Coronary artery (tissue), 2 donors: ENCODE measurements around the gene FAM50A.

Experiments
- DNase-seq: peaks from one replicate; pipeline ENCODE4 v3.0.0-alpha.2; 2017; ENCODE audit warnings: low spot score
- H3K27ac ChIP-seq, 2 donors: fragments of 200-600 bp; sonication (generic); one replicate each; pipeline ENCODE4 v1.5.1; 2016 to 2019
- H3K4me3 ChIP-seq: fragments of 200-600 bp; sonication (generic); 2 replicates; pipeline ENCODE4 v1.5.1; 2016; ENCODE audit warnings: mild to moderate bottlenecking, moderate library complexity
- CTCF ChIP-seq: fragments of 200-600 bp; sonication (generic); IDR thresholded peaks from one replicate; pipeline ENCODE4 v1.5.1; 2019; ENCODE audit warnings: antibody characterized with exemption

Gene FAM50A

DNA sequence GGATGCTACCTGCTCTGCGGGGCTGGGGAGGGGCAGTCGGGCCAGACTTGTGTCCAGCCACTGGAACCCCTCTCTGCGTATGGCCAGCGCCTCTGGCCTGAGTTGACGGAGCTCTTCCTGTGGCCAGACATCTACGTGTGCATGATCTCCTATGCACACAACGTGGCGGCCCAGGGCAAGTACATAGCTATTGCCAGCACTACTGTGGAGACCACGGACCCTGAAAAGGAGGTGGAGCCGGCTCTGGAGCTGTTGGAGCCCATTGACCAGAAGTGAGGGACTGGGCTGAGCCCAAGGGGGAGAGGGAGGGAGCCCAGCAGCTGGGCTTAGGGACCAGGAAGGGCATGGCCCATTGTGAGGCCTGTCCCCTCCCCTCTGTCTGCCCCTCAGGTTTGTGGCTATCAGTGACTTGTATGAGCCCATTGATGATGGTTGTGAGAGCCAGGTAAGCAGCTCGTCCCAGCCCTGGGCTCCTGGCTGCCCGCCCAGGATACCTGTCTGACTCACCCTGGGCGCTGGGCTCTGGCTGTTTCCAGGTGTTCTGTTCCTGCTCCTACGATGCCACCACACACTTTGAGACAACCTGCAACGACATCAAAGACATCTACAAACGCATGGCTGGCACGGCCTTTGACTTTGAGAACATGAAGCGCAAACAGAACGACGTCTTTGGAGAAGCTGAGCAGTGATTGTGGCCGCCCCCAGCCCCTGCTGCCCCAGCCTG is 1.8 kb upstream of the FAM50A start:
- Histone ChIP-seq H3K4me3 (no peak overlapping the region), H3K27ac (no peak overlapping the region)
- DNase-seq = no peak
- TF ChIP-seq CTCF = no peak

- H3K4me3 ChIP-seq = peak overlapping the region; percentile 73
- DNase-seq = no peak
- H3K27ac ChIP-seq = peak overlapping the region; percentile 57 to 84
- no peak for TF ChIP-seq CTCF
These were observed 446 bp upstream of the FAM50A start for GRCh38 chrX:154443479-154443910.

DNA sequence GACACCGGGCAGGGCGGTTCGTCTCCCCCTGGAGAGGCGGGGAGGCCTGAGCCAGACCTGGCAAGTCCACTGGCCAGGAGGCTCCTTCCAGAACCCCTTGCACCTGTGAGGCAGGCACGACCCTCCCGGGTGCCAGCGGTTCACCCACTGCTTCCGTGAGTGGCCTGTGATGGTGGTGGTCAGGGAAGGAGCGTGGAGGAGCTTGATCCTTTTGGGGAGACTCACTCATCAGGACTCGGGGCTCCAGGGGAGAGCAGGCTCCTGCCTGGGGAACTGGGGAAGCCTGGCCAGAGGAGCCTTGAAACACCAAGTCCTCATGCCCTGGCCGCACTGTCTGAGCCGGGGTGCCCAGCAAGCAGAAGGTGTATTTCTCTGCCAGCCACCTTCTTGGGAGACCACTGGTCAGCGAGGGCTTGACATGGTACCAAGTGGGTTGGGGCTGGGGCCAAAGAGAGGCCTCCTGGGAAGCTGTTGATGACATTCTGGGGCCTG is 860 bp downstream of the FAM50A start:
- DNase-seq = no peak
- peak overlapping the region; percentile 74 to 84 for H3K27ac ChIP-seq
- TF ChIP-seq CTCF = no peak
- peak overlapping the region; percentile 73 for H3K4me3 ChIP-seq

DNA sequence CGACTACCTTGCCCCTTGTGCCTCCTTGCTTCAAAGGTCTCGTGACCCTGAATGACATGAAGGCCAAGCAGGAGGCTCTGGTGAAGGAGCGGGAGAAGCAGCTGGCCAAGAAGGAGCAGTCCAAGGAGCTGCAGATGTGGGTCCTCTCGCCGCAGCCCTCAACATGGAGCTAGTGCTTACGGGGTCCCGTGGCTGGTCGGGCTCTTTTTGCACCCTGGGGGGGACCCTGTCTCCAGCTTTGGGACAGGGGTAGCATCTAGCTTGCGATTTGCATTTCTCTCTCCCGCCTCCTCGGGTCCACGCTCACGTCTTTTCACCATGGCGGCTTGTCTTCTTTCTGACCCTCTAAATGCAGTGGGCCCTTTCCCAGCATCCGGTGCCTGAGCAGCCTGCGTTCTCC is 1.8 kb downstream of the FAM50A start:
- no peak for DNase-seq
- no peak overlapping the region for H3K27ac ChIP-seq
- peak overlapping the region; percentile 73 for H3K4me3 ChIP-seq
- TF ChIP-seq CTCF = no peak

DNA sequence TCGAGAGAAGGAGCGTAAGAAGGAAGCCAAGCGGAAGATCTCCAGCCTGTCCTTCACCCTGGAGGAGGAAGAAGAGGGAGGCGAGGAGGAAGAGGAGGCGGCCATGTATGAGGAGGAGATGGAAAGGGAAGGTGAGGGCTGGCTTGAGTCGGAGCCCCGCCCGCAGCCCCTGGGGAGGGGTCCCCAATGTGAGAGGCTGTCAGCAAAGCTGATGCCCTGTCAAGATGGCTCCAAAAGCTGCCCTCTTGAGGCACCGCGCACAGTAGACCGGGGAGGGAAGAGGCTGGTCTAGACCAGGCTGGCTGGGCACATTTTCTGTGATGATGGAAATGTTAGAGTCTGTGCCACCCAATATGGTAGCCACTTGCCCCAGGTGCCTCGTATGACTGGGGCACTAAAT is 2.5 kb downstream of the FAM50A start:
- Histone ChIP-seq H3K27ac (no peak overlapping the region), H3K4me3 (no peak overlapping the region)
- TF ChIP-seq CTCF = no peak
- no peak for DNase-seq

- H3K4me3 ChIP-seq = no peak overlapping the region
- DNase-seq = no peak
- no peak for TF ChIP-seq CTCF
- no peak overlapping the region for H3K27ac ChIP-seq
These were observed 4.5 kb downstream of the FAM50A start for GRCh38 chrX:154448484-154448883.

DNA sequence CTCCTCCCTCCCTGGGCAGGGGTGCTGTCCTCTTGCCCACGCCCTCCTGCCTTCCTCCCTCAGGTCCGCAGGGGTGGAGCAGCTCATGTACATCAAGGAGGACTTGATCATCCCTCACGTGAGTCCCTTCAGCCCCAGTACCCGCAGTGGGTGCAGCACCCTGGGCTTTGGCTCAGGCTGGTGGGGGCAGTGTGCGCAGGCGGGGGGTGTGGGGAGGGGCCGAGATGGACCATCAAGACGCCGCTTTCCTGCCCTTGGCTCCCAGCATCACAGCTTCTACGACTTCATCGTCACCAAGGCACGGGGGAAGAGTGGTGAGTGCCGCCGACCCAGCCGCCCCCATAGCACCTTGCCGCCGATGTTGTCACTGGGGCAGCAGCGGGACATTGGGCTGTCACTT is 5.7 kb downstream of the FAM50A start:
- Histone ChIP-seq H3K4me3 (no peak overlapping the region), H3K27ac (no peak overlapping the region)
- no peak for DNase-seq
- TF ChIP-seq CTCF = no peak
